Loucy (cell line): ENCODE measurements around the gene CPT1B.

Experiments
- H2AFZ ChIP-seq: fragments of 200-600 bp; sonication (generic); 2 replicates; pipeline ENCODE4 v1.6.0; 2016; ENCODE audit warnings: antibody characterized with exemption, mild to moderate bottlenecking, low read length, moderate library complexity
- H3F3A ChIP-seq: fragments of 200-600 bp; 2 replicates; pipeline ENCODE4 v1.6.0; 2016; ENCODE audit warnings: antibody characterized with exemption, low read depth, mild to moderate bottlenecking
- H3K27me3 ChIP-seq: fragments of 200-600 bp; sonication (generic); 2 replicates; pipeline ENCODE4 v1.6.1; 2014; ENCODE audit warnings: low read length, mild to moderate bottlenecking; ENCODE audit not compliant: insufficient read depth, poor library complexity, severe bottlenecking
- H3K36me3 ChIP-seq: fragments of 200-600 bp; sonication (generic); 2 replicates; pipeline ENCODE4 v1.6.1; 2016; ENCODE audit warnings: low read length; ENCODE audit not compliant: insufficient read depth
- H3K4me1 ChIP-seq: fragments of 200-600 bp; sonication (generic); 2 replicates; pipeline ENCODE4 v1.5.1; 2014; ENCODE audit warnings: low read length, mild to moderate bottlenecking; ENCODE audit not compliant: insufficient read depth, poor library complexity, severe bottlenecking
- H3K4me2 ChIP-seq: fragments of 200-600 bp; sonication (generic); 2 replicates; pipeline ENCODE4 v1.6.0; 2014; ENCODE audit warnings: antibody characterized with exemption, low read length, low read depth, mild to moderate bottlenecking; ENCODE audit not compliant: poor library complexity, severe bottlenecking
- H3K4me3 ChIP-seq: fragments of 200-600 bp; sonication (generic); 2 replicates; pipeline ENCODE4 v1.5.1; 2014; ENCODE audit warnings: low read length, mild to moderate bottlenecking, mixed read lengths; ENCODE audit not compliant: poor library complexity, severe bottlenecking
- H3K79me2 ChIP-seq: fragments of 200-600 bp; sonication (generic); 2 replicates; pipeline ENCODE4 v1.6.1; 2014; ENCODE audit warnings: low read length; ENCODE audit not compliant: insufficient read depth
- H3K9ac ChIP-seq: fragments of 200-600 bp; sonication (generic); 2 replicates; pipeline ENCODE4 v1.6.0; 2014; ENCODE audit warnings: mild to moderate bottlenecking, low read depth, low read length, moderate library complexity; ENCODE audit not compliant: poor library complexity, severe bottlenecking
- H3K9me2 ChIP-seq: fragments of 200-600 bp; sonication (generic); replicated peaks from 2 replicates; pipeline ENCODE4 v1.6.1; 2016; ENCODE audit warnings: low read depth, low read length, mixed read lengths
- H3K9me3 ChIP-seq: fragments of 200-600 bp; sonication (generic); 2 replicates; pipeline ENCODE4 v1.6.1; 2014; ENCODE audit warnings: mild to moderate bottlenecking, antibody characterized with exemption, low read length, low read depth; ENCODE audit not compliant: insufficient read depth
- H4K20me1 ChIP-seq: fragments of 200-600 bp; sonication (generic); 2 replicates; pipeline ENCODE4 v1.6.0; 2014; ENCODE audit warnings: antibody characterized with exemption, low read length, mild to moderate bottlenecking; ENCODE audit not compliant: insufficient read depth, poor library complexity, severe bottlenecking
- CTCF ChIP-seq: fragments of 200-600 bp; sonication (generic); conservative IDR thresholded peaks from 2 replicates; pipeline ENCODE4 v1.5.1; 2014; ENCODE audit warnings: mild to moderate bottlenecking, antibody characterized with exemption, low read length
- EZH2phosphoT487 ChIP-seq: fragments of 200-600 bp; IDR thresholded peaks from 2 replicates; pipeline ENCODE4 v1.6.1; 2018; ENCODE audit warnings: antibody characterized with exemption, mild to moderate bottlenecking, moderate library complexity, borderline replicate concordance

The CPT1B gene

GRCh38 chr22:50612528-50613221 is 34.4 kb upstream of the CPT1B start:
- Histone ChIP-seq H3K4me2 (no peak overlapping the region), H3F3A (no peaks in the 10 kb centered on the region), H3K9ac (no peak overlapping the region), H3K9me3 (no peaks in the 10 kb centered on the region), H3K36me3 (no peaks in the 10 kb centered on the region), H2AFZ (no peak overlapping the region), H3K27me3 (no peaks in the 10 kb centered on the region), H4K20me1 (no peaks in the 10 kb centered on the region), H3K4me3 (no peak overlapping the region), H3K4me1 (no peaks in the 10 kb centered on the region), H3K9me2 (no peaks in the 10 kb centered on the region), H3K79me2 (no peaks in the 10 kb centered on the region)
- no peak for TF ChIP-seq EZH2phosphoT487
- TF ChIP-seq CTCF = no peak

- Histone ChIP-seq H3K9me2 (no peaks in the 10 kb centered on the region), H3K9me3 (no peaks in the 10 kb centered on the region), H4K20me1 (no peaks in the 10 kb centered on the region), H3K9ac (no peak overlapping the region), H2AFZ (no peak overlapping the region), H3F3A (no peaks in the 10 kb centered on the region), H3K4me2 (no peak overlapping the region), H3K4me1 (no peaks in the 10 kb centered on the region), H3K27me3 (no peaks in the 10 kb centered on the region), H3K79me2 (no peaks in the 10 kb centered on the region), H3K4me3 (no peak overlapping the region), H3K36me3 (no peaks in the 10 kb centered on the region)
- TF ChIP-seq EZH2phosphoT487 (no peak), CTCF (no peak)
Observed at GRCh38 chr22:50612168-50612527, 33.9 kb upstream of the CPT1B start.

- H3K9ac ChIP-seq = no peak overlapping the region
- no peak for TF ChIP-seq EZH2phosphoT487
- no peak for TF ChIP-seq CTCF
- no peaks in the 10 kb centered on the region for H3K36me3 ChIP-seq
- H3K4me3 ChIP-seq = no peak overlapping the region
- no peaks in the 10 kb centered on the region for H3K4me1 ChIP-seq
- no peaks in the 10 kb centered on the region for H3K9me3 ChIP-seq
- no peaks in the 10 kb centered on the region for H3F3A ChIP-seq
- H3K4me2 ChIP-seq = no peak overlapping the region
- H3K79me2 ChIP-seq = no peaks in the 10 kb centered on the region
- no peaks in the 10 kb centered on the region for H4K20me1 ChIP-seq
- no peaks in the 10 kb centered on the region for H3K9me2 ChIP-seq
- H3K27me3 ChIP-seq = no peaks in the 10 kb centered on the region
- no peak overlapping the region for H2AFZ ChIP-seq
Observed at GRCh38 chr22:50611341-50612060, 33.3 kb upstream of the CPT1B start.
